Cardiac muscle cell (in vitro differentiated cells and primary cell): ENCODE data around the gene KLF11. TPM values are rescaled to one million over a fixed set of nuclear protein-coding genes. Genes with fewer than 3 reads are reported as not detected.
"Not testable (repeated sequence)": the region's sequence is repeated elsewhere in the genome, so short reads cannot be mapped to it uniquely, and the experiment has no call there.

Experiments used
- DNase-seq, 2 donors: peaks; one replicate each; pipeline versions ENCODE4 v3.0.0 to v3.0.0-alpha.2; 2010 to 2017; ENCODE audit warnings: low read depth in 1 of 2, low spot score in 1 of 2
- H3K27ac ChIP-seq: fragments of 200-600 bp; sonication (generic); 2 replicates; pipeline ENCODE4 v1.5.1; 2016
- H3K27me3 ChIP-seq: fragments of 200-600 bp; sonication (generic); 2 replicates; pipeline ENCODE4 v1.6.0; 2016; ENCODE audit warnings: control low read depth
- H3K36me3 ChIP-seq: fragments of 200-600 bp; sonication (generic); 2 replicates; pipeline ENCODE4 v1.5.1; 2016; ENCODE audit warnings: control low read depth
- H3K4me1 ChIP-seq: fragments of 200-600 bp; sonication (generic); 2 replicates; pipeline ENCODE4 v1.8.1; 2017; ENCODE audit warnings: low read depth, mild to moderate bottlenecking, mixed run types
- H3K4me3 ChIP-seq: fragments of 200-600 bp; sonication (generic); 2 replicates; pipeline ENCODE4 v1.5.1; 2016; ENCODE audit warnings: mild to moderate bottlenecking
- H3K9me3 ChIP-seq: fragments of 200-600 bp; sonication (generic); 2 replicates; pipeline ENCODE4 v1.5.1; 2017; ENCODE audit warnings: low read depth, mild to moderate bottlenecking, control low read depth
- polyA plus RNA-seq: library from polyadenylated mRNA; unstranded; fragments of >200 nt; fragmentation: Nextera tagmentation; extraction: Ambion mirVana; gene quantifications from 2 replicates; pipeline ENCODE4 v1.2.1, GENCODE V29; 2016
- total RNA-seq: library from RNA; depleted of rRNA; stranded (reverse); fragments of >200 nt; gene quantifications from 2 replicates; pipeline ENCODE4 v1.2.3, GENCODE V29; 2016
- TF ChIP-seq, protein P1 (sequence below): IDR thresholded peaks from 2 replicates; pipeline ENCODE4 v1.5.1; 2012; ENCODE audit warnings: low read depth, mild to moderate bottlenecking, low read length

KLF11 gene
- total and polyA plus RNA-seq, 2 experiments from 2014 or later = 11.9 to 13.0 TPM

DNA sequence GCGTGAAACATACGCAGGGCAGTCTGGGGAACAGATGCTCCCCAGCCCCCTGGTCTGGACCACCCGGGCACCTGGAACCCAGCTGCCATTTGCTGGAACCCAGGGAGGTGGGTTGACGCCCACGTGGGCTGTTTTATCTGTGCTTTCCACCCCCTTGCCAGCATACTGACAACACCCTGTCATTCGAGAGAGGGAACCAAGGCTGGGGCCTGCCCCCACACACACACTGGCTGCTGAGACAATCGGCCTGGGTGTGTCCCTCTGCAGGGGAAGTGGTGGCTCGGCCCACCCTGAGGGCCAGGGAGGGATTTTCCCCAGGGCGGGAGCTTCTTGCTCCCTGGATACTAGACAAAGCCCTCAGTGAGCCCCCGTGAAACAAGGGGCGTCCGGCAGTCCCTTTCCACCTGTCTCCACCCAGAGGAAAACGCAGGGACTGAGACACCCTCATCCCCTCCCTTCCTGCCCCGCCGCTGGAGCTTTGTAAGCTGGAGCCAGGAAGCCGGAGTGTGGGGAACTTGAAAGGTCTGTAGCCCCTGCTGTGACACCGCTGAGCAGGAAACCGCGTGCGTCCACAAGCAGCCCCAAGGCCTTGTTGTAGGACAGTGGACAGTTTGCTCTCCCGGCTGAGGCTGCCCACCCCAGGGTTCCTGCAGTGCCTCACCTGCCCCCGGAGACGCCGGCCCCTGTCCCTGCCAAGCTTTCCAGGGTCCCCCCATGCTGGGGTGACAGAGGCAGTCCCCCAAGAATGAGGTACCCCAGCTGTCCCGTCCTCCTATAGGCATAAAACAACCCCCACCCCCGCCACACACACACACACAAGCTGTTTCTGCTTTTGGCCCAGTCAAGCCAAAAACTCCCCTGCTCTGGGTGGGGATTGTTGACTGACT, 14.1 kb upstream of the KLF11 start:
- Histone ChIP-seq H3K36me3 (no peaks in the 10 kb centered on the region), H3K9me3 (no peaks in the 10 kb centered on the region), H3K27ac (no peak overlapping the region), H3K27me3 (no peaks in the 10 kb centered on the region), H3K4me1 (no peaks in the 10 kb centered on the region), H3K4me3 (no peak overlapping the region)
- TF ChIP-seq, protein P1, sequence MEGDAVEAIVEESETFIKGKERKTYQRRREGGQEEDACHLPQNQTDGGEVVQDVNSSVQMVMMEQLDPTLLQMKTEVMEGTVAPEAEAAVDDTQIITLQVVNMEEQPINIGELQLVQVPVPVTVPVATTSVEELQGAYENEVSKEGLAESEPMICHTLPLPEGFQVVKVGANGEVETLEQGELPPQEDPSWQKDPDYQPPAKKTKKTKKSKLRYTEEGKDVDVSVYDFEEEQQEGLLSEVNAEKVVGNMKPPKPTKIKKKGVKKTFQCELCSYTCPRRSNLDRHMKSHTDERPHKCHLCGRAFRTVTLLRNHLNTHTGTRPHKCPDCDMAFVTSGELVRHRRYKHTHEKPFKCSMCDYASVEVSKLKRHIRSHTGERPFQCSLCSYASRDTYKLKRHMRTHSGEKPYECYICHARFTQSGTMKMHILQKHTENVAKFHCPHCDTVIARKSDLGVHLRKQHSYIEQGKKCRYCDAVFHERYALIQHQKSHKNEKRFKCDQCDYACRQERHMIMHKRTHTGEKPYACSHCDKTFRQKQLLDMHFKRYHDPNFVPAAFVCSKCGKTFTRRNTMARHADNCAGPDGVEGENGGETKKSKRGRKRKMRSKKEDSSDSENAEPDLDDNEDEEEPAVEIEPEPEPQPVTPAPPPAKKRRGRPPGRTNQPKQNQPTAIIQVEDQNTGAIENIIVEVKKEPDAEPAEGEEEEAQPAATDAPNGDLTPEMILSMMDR = no peak
- DNase-seq = peak in 1 of 2 donors; percentile 55

DNA sequence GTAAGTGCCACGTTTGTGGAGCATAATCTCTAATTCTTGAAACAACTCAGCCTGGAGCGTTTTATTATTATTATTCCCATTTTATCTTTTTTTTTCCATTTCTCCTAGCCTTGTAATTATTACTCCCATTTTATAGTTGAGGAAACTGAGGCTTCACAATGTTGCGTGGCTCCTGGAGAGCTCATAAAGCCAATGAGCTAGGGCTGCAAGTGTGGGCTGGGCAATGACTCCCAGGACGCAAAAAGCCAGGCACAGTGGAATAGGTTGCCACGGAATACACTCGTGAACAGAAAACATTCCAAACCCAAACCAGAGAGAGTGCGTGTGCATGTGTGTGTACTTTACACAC, 13.5 kb upstream of the KLF11 start:
- H3K4me3 ChIP-seq = no peak overlapping the region
- H3K27ac ChIP-seq = no peak overlapping the region
- no peaks in the 10 kb centered on the region for H3K27me3 ChIP-seq
- no peaks in the 10 kb centered on the region for H3K9me3 ChIP-seq
- DNase-seq = no peak
- no peaks in the 10 kb centered on the region for H3K36me3 ChIP-seq
- TF ChIP-seq, protein P1 = no peak
- H3K4me1 ChIP-seq = no peaks in the 10 kb centered on the region

DNA sequence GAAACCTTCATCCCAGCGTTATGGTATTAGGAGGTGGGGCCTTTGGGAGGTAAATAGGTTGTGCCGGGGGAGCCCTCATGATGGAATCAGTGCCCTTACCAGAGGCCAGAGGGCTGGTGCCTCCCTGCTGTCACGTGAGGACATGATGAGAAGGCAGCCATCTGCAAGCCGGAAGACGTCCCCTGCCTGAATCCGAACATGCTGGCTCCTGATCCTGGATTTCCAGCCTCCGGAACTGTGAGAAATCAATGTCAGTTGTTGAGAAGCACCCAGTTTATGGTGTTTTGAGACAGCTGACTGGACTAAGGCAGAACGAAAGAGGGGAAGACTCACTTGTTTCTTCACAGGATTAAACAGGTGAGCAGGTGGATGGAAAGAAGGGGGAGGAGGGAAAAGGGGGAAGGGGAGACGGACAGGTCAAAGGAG, 13.0 kb upstream of the KLF11 start:
- Histone ChIP-seq H3K4me1 (no peaks in the 10 kb centered on the region), H3K4me3 (no peak overlapping the region), H3K27me3 (no peaks in the 10 kb centered on the region), H3K36me3 (no peaks in the 10 kb centered on the region), H3K9me3 (no peaks in the 10 kb centered on the region), H3K27ac (no peak overlapping the region)
- TF ChIP-seq, protein P1 = no peak
- DNase-seq = no peak

DNA sequence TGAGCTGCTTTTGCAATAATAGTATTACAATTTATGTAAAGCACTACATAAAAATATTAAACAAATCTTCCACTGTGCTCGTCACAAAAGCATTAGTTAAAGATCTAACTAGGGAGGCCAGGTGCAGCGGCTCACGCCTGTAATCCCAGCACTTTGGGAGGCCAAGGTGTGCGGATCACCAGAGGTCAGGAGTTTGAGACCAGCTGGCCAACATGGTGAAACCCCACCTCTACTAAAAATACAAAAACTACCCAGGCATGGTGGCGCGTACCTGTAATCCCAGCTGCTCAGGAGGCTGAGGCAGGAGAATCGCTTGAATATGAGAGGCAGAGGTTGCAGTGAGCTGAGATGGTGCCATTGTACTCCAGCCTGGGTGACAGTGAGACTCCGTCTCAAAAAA, 12.6 kb upstream of the KLF11 start:
- H3K4me1 ChIP-seq, DNase-seq, H3K4me3 ChIP-seq: not testable (repeated sequence)

DNA sequence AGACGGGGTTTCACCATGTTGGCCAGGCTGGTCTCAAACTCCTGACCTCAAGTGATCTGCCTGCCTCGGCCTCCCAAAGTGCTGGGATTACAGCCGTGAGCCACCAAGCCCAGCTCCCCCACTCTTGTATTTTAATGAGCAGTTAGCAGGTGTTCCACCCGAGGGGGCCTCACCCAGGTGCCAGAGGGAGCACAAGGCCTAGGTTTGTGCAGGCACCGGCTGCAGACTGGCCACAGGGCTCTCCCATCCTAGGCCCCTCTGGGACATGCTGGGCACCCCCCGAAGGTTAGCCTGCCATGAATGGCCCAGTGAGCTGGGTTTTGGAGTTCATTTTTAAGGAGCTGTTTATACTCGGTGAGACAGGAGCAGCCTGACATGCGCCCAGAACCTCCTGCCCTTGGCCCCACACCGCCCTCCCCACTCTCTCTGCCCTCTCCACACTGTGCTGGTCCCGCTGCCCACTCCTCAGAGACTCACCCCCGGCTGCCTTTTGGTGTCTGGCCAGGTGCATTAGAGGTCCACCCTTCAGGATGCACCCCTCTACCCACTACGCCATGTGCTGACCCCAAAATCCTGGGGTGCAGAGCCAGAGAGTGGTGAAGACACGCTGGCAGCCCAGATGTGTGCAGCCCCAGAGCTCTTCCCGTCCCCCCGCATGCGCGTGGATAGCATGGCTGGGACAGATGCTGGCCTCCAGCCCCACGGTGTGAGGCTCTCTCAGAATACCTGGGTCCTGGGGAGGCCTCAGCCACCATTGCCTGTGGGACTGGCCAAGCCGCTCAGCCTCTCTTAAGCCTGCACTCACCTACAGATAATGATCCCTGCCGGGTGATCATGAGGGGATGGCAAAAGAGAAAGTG, 11.2 kb upstream of the KLF11 start:
- Histone ChIP-seq H3K27me3 (no peaks in the 10 kb centered on the region), H3K36me3 (no peaks in the 10 kb centered on the region), H3K4me1 (no peaks in the 10 kb centered on the region), H3K4me3 (no peak overlapping the region), H3K9me3 (no peaks in the 10 kb centered on the region), H3K27ac (no peak overlapping the region)
- DNase-seq = no peak
- TF ChIP-seq, protein P1 = no peak

More for the DNA sequence above, 12.6 kb upstream of the KLF11 start:
- not testable (repeated sequence) for H3K27me3 ChIP-seq, H3K9me3 ChIP-seq, H3K36me3 ChIP-seq, H3K27ac ChIP-seq

DNA sequence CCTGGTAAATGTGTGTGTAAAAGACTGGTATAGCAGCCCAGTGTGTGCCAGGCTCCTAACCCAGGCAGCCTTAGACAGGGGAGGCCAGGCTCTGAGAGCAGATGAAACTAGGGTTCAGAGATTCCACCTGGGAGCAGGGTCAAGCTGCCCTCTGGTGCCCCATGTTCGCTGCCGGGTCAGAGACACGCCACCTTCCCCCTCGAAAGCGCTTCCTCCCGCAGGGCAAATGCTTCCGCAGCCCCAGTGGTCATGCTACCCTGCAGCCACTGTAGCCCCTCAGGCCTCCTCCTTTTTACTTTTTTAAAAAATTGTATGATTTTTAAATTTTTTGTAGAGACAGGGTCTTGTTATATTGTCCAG, 10.6 kb upstream of the KLF11 start:
- no peak overlapping the region for H3K27ac ChIP-seq
- no peaks in the 10 kb centered on the region for H3K27me3 ChIP-seq
- H3K36me3 ChIP-seq = no peaks in the 10 kb centered on the region
- H3K4me3 ChIP-seq = no peak overlapping the region
- no peaks in the 10 kb centered on the region for H3K9me3 ChIP-seq
- H3K4me1 ChIP-seq = no peaks in the 10 kb centered on the region
- TF ChIP-seq, protein P1 = no peak
- no peak for DNase-seq
